HEK293 (cell line): Measurements from ENCODE around the gene TRPV6.

Source experiments
- EGR2 ChIP-seq: fragments of 450-650 bp; formaldehyde crosslinking; IDR thresholded peaks from 2 replicates; pipeline ENCODE4 v1.5.1; 2016; ENCODE audit warnings: low read depth, missing biosample characterization, missing genetic modification characterization
- KLF1 ChIP-seq: fragments of 450-650 bp; formaldehyde crosslinking; IDR thresholded peaks from 2 replicates; pipeline ENCODE4 v1.5.1; 2016; ENCODE audit warnings: missing biosample characterization, missing genetic modification characterization
- KLF10 ChIP-seq: fragments of 450-650 bp; IDR thresholded peaks from 2 replicates; pipeline ENCODE4 v1.5.1; 2018; ENCODE audit warnings: missing biosample characterization, mild to moderate bottlenecking, missing genetic modification characterization
- KLF17 ChIP-seq: fragments of 450-650 bp; formaldehyde crosslinking; IDR thresholded peaks from 2 replicates; pipeline ENCODE4 v1.5.1; 2016; ENCODE audit warnings: missing biosample characterization, missing genetic modification characterization
- ZBTB8A ChIP-seq: fragments of 450-650 bp; formaldehyde crosslinking; IDR thresholded peaks from 2 replicates; pipeline ENCODE4 v1.5.1; 2016; ENCODE audit warnings: missing biosample characterization, missing genetic modification characterization
- ZIC2 ChIP-seq: fragments of 450-650 bp; formaldehyde crosslinking; IDR thresholded peaks from 2 replicates; pipeline ENCODE4 v1.5.1; 2016; ENCODE audit warnings: missing biosample characterization, missing genetic modification characterization
- ZNF175 ChIP-seq: fragments of 450-650 bp; formaldehyde crosslinking; IDR thresholded peaks from 2 replicates; pipeline ENCODE4 v1.5.1; 2016; ENCODE audit warnings: missing biosample characterization, missing genetic modification characterization
- ZNF19 ChIP-seq: fragments of 450-650 bp; formaldehyde crosslinking; IDR thresholded peaks from 2 replicates; pipeline ENCODE4; 2016; ENCODE audit warnings: missing biosample characterization, missing genetic modification characterization, low read depth
- ZNF2 ChIP-seq: fragments of 450-650 bp; formaldehyde crosslinking; IDR thresholded peaks from 2 replicates; pipeline ENCODE4 v1.5.1; 2016; ENCODE audit warnings: missing biosample characterization, missing genetic modification characterization
- ZNF335 ChIP-seq: fragments of 450-650 bp; formaldehyde crosslinking; conservative IDR thresholded peaks from 2 replicates; pipeline ENCODE4 v1.5.1; 2016; ENCODE audit warnings: missing biosample characterization, missing genetic modification characterization
- ZNF530 ChIP-seq: fragments of 450-650 bp; formaldehyde crosslinking; IDR thresholded peaks from 2 replicates; pipeline ENCODE4 v1.5.1; 2016; ENCODE audit warnings: low read depth, missing biosample characterization, missing genetic modification characterization
- ZNF623 ChIP-seq: fragments of 450-650 bp; formaldehyde crosslinking; IDR thresholded peaks from 2 replicates; pipeline ENCODE4 v1.5.1; 2016; ENCODE audit warnings: missing biosample characterization, missing genetic modification characterization
- ZNF76 ChIP-seq: fragments of 450-650 bp; formaldehyde crosslinking; IDR thresholded peaks from 2 replicates; pipeline ENCODE4; 2016; ENCODE audit warnings: low read depth, missing biosample characterization, missing genetic modification characterization, borderline replicate concordance
- ZNF768 ChIP-seq: fragments of 450-650 bp; formaldehyde crosslinking; IDR thresholded peaks from 2 replicates; pipeline ENCODE4 v1.5.1; 2018; ENCODE audit warnings: missing biosample characterization, mild to moderate bottlenecking, missing genetic modification characterization
- TF ChIP-seq, protein P1 (sequence below): fragments of 450-650 bp; formaldehyde crosslinking; IDR thresholded peaks from 2 replicates; pipeline ENCODE4 v1.5.1; 2017; ENCODE audit warnings: missing biosample characterization, mild to moderate bottlenecking, missing genetic modification characterization, moderate library complexity
- TF ChIP-seq, protein P2 (sequence below): fragments of 450-650 bp; formaldehyde crosslinking; IDR thresholded peaks from 2 replicates; pipeline ENCODE4 v1.5.1; 2016; ENCODE audit warnings: missing biosample characterization, missing genetic modification characterization
- TF ChIP-seq, protein P3 (sequence below): fragments of 450-650 bp; formaldehyde crosslinking; IDR thresholded peaks from 2 replicates; pipeline ENCODE4 v1.5.1; 2016; ENCODE audit warnings: missing biosample characterization, missing genetic modification characterization
- TF ChIP-seq, protein P4 (sequence below): fragments of 450-650 bp; formaldehyde crosslinking; optimal IDR thresholded peaks from 2 replicates; pipeline ENCODE3; 2016; ENCODE audit warnings: missing biosample characterization, mild to moderate bottlenecking, missing genetic modification characterization

TRPV6 gene

GRCh38 chr7:142854372-142855113, 31.0 kb downstream of the TRPV6 start, which contains the start of gene EPHB6 (continued):
- TF ChIP-seq ZNF768 (tag by site-specific recombination) (no peak), ZNF19 (tag by site-specific recombination) (no peak), EGR2 (tag by site-specific recombination) (peak; percentile 48; the same call in 1 of the 2 replicates), ZNF335 (tag by site-specific recombination) (peak; percentile 87), ZNF2 (tag by site-specific recombination) (0 out of 2 replicates have a peak, but pooled peaks have one; percentile 15), KLF17 (peak; percentile 18; the same call in 1 of the 2 replicates), ZBTB8A (tag by site-specific recombination) (peak; percentile 29; the same call in 1 of the 2 replicates), KLF1 (tag by site-specific recombination) (0 out of 2 replicates have a peak, but pooled peaks have one; percentile 18), ZNF530 (tag by site-specific recombination) (no peak), KLF10 (tag by site-specific recombination) (peak; percentile 60; the same call in 1 of the 2 replicates), ZNF76 (peak; percentile 43; the same call in 1 of the 2 replicates), ZNF623 (no peak), ZIC2 (0 out of 2 replicates have a peak, but pooled peaks have one; percentile 24), ZNF175 (tag by site-specific recombination) (no peak)
- TF ChIP-seq, protein P1, sequence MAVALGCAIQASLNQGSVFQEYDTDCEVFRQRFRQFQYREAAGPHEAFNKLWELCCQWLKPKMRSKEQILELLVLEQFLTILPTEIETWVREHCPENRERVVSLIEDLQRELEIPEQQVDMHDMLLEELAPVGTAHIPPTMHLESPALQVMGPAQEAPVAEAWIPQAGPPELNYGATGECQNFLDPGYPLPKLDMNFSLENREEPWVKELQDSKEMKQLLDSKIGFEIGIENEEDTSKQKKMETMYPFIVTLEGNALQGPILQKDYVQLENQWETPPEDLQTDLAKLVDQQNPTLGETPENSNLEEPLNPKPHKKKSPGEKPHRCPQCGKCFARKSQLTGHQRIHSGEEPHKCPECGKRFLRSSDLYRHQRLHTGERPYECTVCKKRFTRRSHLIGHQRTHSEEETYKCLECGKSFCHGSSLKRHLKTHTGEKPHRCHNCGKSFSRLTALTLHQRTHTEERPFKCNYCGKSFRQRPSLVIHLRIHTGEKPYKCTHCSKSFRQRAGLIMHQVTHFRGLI (tag by site-specific recombination), result peak; percentile 58; the same call in 1 of the 2 replicates
- TF ChIP-seq, protein P2, sequence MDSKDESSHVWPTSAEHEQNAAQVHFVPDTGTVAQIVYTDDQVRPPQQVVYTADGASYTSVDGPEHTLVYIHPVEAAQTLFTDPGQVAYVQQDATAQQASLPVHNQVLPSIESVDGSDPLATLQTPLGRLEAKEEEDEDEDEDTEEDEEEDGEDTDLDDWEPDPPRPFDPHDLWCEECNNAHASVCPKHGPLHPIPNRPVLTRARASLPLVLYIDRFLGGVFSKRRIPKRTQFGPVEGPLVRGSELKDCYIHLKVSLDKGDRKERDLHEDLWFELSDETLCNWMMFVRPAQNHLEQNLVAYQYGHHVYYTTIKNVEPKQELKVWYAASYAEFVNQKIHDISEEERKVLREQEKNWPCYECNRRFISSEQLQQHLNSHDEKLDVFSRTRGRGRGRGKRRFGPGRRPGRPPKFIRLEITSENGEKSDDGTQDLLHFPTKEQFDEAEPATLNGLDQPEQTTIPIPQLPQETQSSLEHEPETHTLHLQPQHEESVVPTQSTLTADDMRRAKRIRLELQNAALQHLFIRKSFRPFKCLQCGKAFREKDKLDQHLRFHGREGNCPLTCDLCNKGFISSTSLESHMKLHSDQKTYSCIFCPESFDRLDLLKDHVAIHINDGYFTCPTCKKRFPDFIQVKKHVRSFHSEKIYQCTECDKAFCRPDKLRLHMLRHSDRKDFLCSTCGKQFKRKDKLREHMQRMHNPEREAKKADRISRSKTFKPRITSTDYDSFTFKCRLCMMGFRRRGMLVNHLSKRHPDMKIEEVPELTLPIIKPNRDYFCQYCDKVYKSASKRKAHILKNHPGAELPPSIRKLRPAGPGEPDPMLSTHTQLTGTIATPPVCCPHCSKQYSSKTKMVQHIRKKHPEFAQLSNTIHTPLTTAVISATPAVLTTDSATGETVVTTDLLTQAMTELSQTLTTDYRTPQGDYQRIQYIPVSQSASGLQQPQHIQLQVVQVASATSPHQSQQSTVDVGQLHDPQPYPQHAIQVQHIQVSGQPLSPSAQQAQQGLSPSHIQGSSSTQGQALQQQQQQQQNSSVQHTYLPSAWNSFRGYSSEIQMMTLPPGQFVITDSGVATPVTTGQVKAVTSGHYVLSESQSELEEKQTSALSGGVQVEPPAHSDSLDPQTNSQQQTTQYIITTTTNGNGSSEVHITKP (tag by site-specific recombination), result peak; percentile 90
- TF ChIP-seq, protein P3, sequence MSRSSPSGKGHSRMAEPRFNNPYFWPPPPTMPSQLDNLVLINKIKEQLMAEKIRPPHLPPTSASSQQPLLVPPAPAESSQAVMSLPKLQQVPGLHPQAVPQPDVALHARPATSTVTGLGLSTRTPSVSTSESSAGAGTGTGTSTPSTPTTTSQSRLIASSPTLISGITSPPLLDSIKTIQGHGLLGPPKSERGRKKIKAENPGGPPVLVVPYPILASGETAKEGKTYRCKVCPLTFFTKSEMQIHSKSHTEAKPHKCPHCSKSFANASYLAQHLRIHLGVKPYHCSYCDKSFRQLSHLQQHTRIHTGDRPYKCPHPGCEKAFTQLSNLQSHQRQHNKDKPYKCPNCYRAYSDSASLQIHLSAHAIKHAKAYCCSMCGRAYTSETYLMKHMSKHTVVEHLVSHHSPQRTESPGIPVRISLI (tag by site-specific recombination), result no peak
- TF ChIP-seq, protein P4, sequence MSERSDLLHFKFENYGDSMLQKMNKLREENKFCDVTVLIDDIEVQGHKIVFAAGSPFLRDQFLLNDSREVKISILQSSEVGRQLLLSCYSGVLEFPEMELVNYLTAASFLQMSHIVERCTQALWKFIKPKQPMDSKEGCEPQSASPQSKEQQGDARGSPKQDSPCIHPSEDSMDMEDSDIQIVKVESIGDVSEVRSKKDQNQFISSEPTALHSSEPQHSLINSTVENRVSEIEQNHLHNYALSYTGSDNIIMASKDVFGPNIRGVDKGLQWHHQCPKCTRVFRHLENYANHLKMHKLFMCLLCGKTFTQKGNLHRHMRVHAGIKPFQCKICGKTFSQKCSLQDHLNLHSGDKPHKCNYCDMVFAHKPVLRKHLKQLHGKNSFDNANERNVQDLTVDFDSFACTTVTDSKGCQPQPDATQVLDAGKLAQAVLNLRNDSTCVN (tag by site-specific recombination), result peak; percentile 75
